GM23338 (cell line): Measurements from ENCODE around the gene MEGF8.

Experiments
- EZH2 ChIP-seq: fragments of 200-600 bp; sonication (generic); IDR thresholded peaks from one replicate; pipeline ENCODE4 v1.8.0; 2017; ENCODE audit warnings: antibody characterized with exemption, mild to moderate bottlenecking, low read depth; ENCODE audit not compliant: unreplicated experiment
- TF ChIP-seq, protein P1 (sequence below), 2 experiments: fragments of 200-600 bp in 1 of 2; sonication (generic) in 1 of 2; conservative IDR thresholded peaks; 2 replicates each; pipeline versions ENCODE4 v1.5.1 to v1.6.1; 2016 to 2017; ENCODE audit warnings: antibody characterized with exemption in 2 of 2, low read depth in 2 of 2, mild to moderate bottlenecking in 2 of 2, moderate library complexity in 1 of 2
- TF ChIP-seq, protein P2 (sequence below): IDR thresholded peaks from one replicate; pipeline ENCODE4 v1.6.1; 2018; ENCODE audit warnings: antibody characterized with exemption; ENCODE audit not compliant: unreplicated experiment

DNA sequence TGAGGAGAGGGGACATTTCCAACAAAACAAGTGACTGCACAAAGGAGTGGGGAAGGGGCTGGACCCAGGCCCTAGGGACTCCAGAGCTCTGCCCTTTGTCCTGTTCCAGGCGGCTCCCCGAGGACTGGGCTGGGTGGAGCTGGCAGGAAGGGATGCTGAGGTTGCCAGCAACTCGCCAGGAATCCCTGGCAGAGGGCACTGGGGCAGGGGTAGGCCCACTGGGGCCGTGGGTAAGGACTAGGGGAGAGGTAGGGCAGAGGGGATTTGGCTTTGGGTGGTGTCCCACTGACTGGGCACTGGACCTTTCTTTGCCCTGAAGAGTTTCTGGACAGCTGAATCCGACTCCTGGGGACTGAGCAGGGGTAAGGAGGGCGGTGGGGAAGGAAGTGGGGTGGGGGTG lies 93.9 kb downstream of the MEGF8 start:
- TF ChIP-seq, protein P1, sequence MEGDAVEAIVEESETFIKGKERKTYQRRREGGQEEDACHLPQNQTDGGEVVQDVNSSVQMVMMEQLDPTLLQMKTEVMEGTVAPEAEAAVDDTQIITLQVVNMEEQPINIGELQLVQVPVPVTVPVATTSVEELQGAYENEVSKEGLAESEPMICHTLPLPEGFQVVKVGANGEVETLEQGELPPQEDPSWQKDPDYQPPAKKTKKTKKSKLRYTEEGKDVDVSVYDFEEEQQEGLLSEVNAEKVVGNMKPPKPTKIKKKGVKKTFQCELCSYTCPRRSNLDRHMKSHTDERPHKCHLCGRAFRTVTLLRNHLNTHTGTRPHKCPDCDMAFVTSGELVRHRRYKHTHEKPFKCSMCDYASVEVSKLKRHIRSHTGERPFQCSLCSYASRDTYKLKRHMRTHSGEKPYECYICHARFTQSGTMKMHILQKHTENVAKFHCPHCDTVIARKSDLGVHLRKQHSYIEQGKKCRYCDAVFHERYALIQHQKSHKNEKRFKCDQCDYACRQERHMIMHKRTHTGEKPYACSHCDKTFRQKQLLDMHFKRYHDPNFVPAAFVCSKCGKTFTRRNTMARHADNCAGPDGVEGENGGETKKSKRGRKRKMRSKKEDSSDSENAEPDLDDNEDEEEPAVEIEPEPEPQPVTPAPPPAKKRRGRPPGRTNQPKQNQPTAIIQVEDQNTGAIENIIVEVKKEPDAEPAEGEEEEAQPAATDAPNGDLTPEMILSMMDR (conservative IDR thresholded peaks at IDR 0.05; ENCODE audit: low read depth in 2 of 2): no peak
- TF ChIP-seq, protein P2, sequence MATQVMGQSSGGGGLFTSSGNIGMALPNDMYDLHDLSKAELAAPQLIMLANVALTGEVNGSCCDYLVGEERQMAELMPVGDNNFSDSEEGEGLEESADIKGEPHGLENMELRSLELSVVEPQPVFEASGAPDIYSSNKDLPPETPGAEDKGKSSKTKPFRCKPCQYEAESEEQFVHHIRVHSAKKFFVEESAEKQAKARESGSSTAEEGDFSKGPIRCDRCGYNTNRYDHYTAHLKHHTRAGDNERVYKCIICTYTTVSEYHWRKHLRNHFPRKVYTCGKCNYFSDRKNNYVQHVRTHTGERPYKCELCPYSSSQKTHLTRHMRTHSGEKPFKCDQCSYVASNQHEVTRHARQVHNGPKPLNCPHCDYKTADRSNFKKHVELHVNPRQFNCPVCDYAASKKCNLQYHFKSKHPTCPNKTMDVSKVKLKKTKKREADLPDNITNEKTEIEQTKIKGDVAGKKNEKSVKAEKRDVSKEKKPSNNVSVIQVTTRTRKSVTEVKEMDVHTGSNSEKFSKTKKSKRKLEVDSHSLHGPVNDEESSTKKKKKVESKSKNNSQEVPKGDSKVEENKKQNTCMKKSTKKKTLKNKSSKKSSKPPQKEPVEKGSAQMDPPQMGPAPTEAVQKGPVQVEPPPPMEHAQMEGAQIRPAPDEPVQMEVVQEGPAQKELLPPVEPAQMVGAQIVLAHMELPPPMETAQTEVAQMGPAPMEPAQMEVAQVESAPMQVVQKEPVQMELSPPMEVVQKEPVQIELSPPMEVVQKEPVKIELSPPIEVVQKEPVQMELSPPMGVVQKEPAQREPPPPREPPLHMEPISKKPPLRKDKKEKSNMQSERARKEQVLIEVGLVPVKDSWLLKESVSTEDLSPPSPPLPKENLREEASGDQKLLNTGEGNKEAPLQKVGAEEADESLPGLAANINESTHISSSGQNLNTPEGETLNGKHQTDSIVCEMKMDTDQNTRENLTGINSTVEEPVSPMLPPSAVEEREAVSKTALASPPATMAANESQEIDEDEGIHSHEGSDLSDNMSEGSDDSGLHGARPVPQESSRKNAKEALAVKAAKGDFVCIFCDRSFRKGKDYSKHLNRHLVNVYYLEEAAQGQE: no peak
- no peak for TF ChIP-seq EZH2
